Lower leg skin (tissue), 3 donors: ENCODE data around the gene ITPRID1.

ENCODE experiments used
- CTCF ChIP-seq, 3 donors: fragments of 450-650 bp; IDR thresholded peaks; one replicate each; pipeline ENCODE4 v1.5.1; 2016; ENCODE audit warnings: antibody characterized with exemption in 3 of 3, mild to moderate bottlenecking in 3 of 3, moderate library complexity in 2 of 3
- POLR2A ChIP-seq, 2 donors: fragments of 450-650 bp; IDR thresholded peaks; one replicate each; pipeline ENCODE4 v1.6.1; 2016 to 2017; ENCODE audit warnings: antibody characterized with exemption in 2 of 2, mild to moderate bottlenecking in 1 of 2, moderate library complexity in 1 of 2

- TF ChIP-seq CTCF (IDR thresholded peaks at IDR 0.05): no peak
- TF ChIP-seq POLR2A (IDR thresholded peaks at IDR 0.05): no peak
Observed at GRCh38 chr7:31553661-31554081, 39.8 kb downstream of the ITPRID1 start.
